SK-N-DZ (cell line): ENCODE data around the gene TM7SF2.

Experiments
- DNase-seq: peaks from one replicate; pipeline ENCODE4 v3.0.0-alpha.2; 2015; ENCODE audit warnings: low spot score
- small RNA-seq, 2 experiments: library from RNA; depleted of rRNA; stranded (forward); fragments of <200 nt; gene quantifications; one replicate each; pipeline ENCODE3, GENCODE V24; 2014

TM7SF2 gene

GRCh38 chr11:65156256-65156655, 44.6 kb downstream of the TM7SF2 start:
- no peak for DNase-seq

GRCh38 chr11:65156926-65157325, 45.3 kb downstream of the TM7SF2 start:
- DNase-seq = no peak

GRCh38 chr11:65157336-65157735, 45.7 kb downstream of the TM7SF2 start:
- no peak for DNase-seq

- DNase-seq = no peak
Measured at GRCh38 chr11:65159012-65159411, 47.3 kb downstream of the TM7SF2 start.

GRCh38 chr11:65160643-65161042, 49.0 kb downstream of the TM7SF2 start:
- DNase-seq = no peak

GRCh38 chr11:65163684-65164083, 52.0 kb downstream of the TM7SF2 start:
- DNase-seq = no peak

Small RNA genes lying within 50 kb of the gene (small RNA-seq; reads per million reads assigned to genes)
- 0 reads per million in 2 experiments for gene HIGD1AP10
- gene PDCL2P2 = 0 reads per million in 2 experiments
- 17.7 to 22.0 reads per million in 2 experiments for gene RNU2-23P
